Smooth muscle cell (in vitro differentiated cells): Measurements from ENCODE around the gene CCDC63. TPM values are rescaled to one million over a fixed set of nuclear protein-coding genes. Genes with fewer than 3 reads are reported as not detected.
"Not testable (repeated sequence)": the region's sequence is repeated elsewhere in the genome, so short reads cannot be mapped to it uniquely, and the experiment has no call there.

ENCODE experiments used
- DNase-seq: peaks from one replicate; lab custom pipeline; 2025; ENCODE audit not compliant: unreplicated experiment; lab: John Stamatoyannopoulos, UW
- H2AFZ ChIP-seq: fragments of 200-600 bp; sonication (generic); 2 replicates; pipeline ENCODE4 v1.6.0; 2016; ENCODE audit warnings: antibody characterized with exemption, low read depth, mild to moderate bottlenecking
- H3F3A ChIP-seq: fragments of 200-600 bp; sonication (generic); 2 replicates; pipeline ENCODE4 v1.6.0; 2017; ENCODE audit warnings: antibody characterized with exemption, low read depth
- H3K27ac ChIP-seq: fragments of 200-600 bp; sonication (generic); 2 replicates; pipeline ENCODE4 v1.5.1; 2016; ENCODE audit warnings: low read depth, mild to moderate bottlenecking
- H3K27me3 ChIP-seq: fragments of 200-600 bp; sonication (generic); 2 replicates; pipeline ENCODE4 v1.6.1; 2016; ENCODE audit warnings: low read depth, mild to moderate bottlenecking
- H3K36me3 ChIP-seq: fragments of 200-600 bp; sonication (generic); 2 replicates; pipeline ENCODE4 v1.5.1; 2016; ENCODE audit warnings: low read depth
- H3K4me1 ChIP-seq: fragments of 200-600 bp; sonication (generic); 2 replicates; pipeline ENCODE4 v1.5.1; 2016; ENCODE audit warnings: low read depth
- H3K4me2 ChIP-seq: fragments of 200-600 bp; sonication (generic); 2 replicates; pipeline ENCODE4 v1.6.0; 2016; ENCODE audit warnings: mild to moderate bottlenecking
- H3K4me3 ChIP-seq: fragments of 200-600 bp; sonication (generic); 2 replicates; pipeline ENCODE4 v1.5.1; 2016; ENCODE audit warnings: mild to moderate bottlenecking
- H3K79me2 ChIP-seq: fragments of 200-600 bp; sonication (generic); 2 replicates; pipeline ENCODE4 v1.6.0; 2016; ENCODE audit warnings: low read depth, mild to moderate bottlenecking
- H3K9ac ChIP-seq: fragments of 200-600 bp; sonication (generic); 2 replicates; pipeline ENCODE4 v1.6.0; 2016; ENCODE audit warnings: low read depth
- H3K9me3 ChIP-seq: fragments of 200-600 bp; sonication (generic); replicated peaks from 2 replicates; pipeline ENCODE4 v1.5.1; 2016; ENCODE audit warnings: low read depth
- H4K20me1 ChIP-seq: fragments of 200-600 bp; sonication (generic); 2 replicates; pipeline ENCODE4 v1.6.0; 2016; ENCODE audit warnings: low read depth
- CTCF ChIP-seq: fragments of 200-600 bp; sonication (generic); IDR thresholded peaks from 2 replicates; pipeline ENCODE4 v1.5.1; 2017; ENCODE audit warnings: borderline replicate concordance, mild to moderate bottlenecking, antibody characterized with exemption; ENCODE audit not compliant: insufficient read depth, poor library complexity, severe bottlenecking
- WGBS: methylation state at CpG from one replicate; pipeline ENCODE4 v1.1.7; 2016; ENCODE audit warnings: low lambda C conversion rate; 5-methylcytosine and 5-hydroxymethylcytosine counted together
- polyA plus RNA-seq: library from polyadenylated mRNA; unstranded; fragments of >200 nt; fragmentation: Nextera tagmentation; extraction: Ambion mirVana; gene quantifications from 2 replicates; pipeline ENCODE4 v1.2.1, GENCODE V29; 2016
- total RNA-seq: library from RNA; depleted of rRNA; stranded (reverse); fragments of >200 nt; gene quantifications from 2 replicates; pipeline ENCODE4 v1.2.3, GENCODE V29; 2014

The CCDC63 gene
- total and polyA plus RNA-seq, 2 experiments from 2014 or later: not detected

GRCh38 chr12:110856542-110856941 lies 9.8 kb downstream of the CCDC63 start:
- Histone ChIP-seq H3K79me2 (no peaks in the 10 kb centered on the region), H2AFZ (no peak overlapping the region), H3K4me1 (peaks cover 8% of the 10 kb centered on the region), H4K20me1 (no peaks in the 10 kb centered on the region), H3K27ac (no peak overlapping the region), H3K4me3 (no peak overlapping the region), H3K36me3 (no peaks in the 10 kb centered on the region), H3K4me2 (no peak overlapping the region), H3K9me3 (no peaks in the 10 kb centered on the region), H3K27me3 (no peaks in the 10 kb centered on the region), H3F3A (no peaks in the 10 kb centered on the region), H3K9ac (no peak overlapping the region)
- 97% methylated on average over 4 of the region's 4 CpGs for WGBS
- no peak for DNase-seq
- TF ChIP-seq CTCF: no peak

- H3K9ac ChIP-seq: no peak overlapping the region
- H3K4me1 ChIP-seq: peaks cover 17% of the 10 kb centered on the region
- H3K4me2 ChIP-seq: no peak overlapping the region
- no peaks in the 10 kb centered on the region for H3K9me3 ChIP-seq
- no peaks in the 10 kb centered on the region for H3F3A ChIP-seq
- H3K36me3 ChIP-seq: no peaks in the 10 kb centered on the region
- no peak for DNase-seq
- no peak for TF ChIP-seq CTCF
- H3K27ac ChIP-seq: no peak overlapping the region
- 83% methylated on average over 5 of the region's 5 CpGs for WGBS
- H4K20me1 ChIP-seq: no peaks in the 10 kb centered on the region
- H3K4me3 ChIP-seq: no peak overlapping the region
- no peaks in the 10 kb centered on the region for H3K79me2 ChIP-seq
- H3K27me3 ChIP-seq: no peaks in the 10 kb centered on the region
- no peak overlapping the region for H2AFZ ChIP-seq
These were observed 10.7 kb downstream of the CCDC63 start for GRCh38 chr12:110857528-110857927.

- H4K20me1 ChIP-seq, H3K4me3 ChIP-seq, H2AFZ ChIP-seq, H3K79me2 ChIP-seq, H3K27ac ChIP-seq, H3K9me3 ChIP-seq, DNase-seq, H3K27me3 ChIP-seq, H3F3A ChIP-seq, H3K36me3 ChIP-seq, H3K9ac ChIP-seq, H3K4me2 ChIP-seq: not testable (repeated sequence)
- WGBS: 95% methylated on average over 4 of the region's 4 CpGs
- peaks cover 17% of the 10 kb centered on the region for H3K4me1 ChIP-seq
These were observed 11.2 kb downstream of the CCDC63 start for GRCh38 chr12:110857954-110858353.

GRCh38 chr12:110858848-110859247 lies 12.1 kb downstream of the CCDC63 start:
- H3K27me3 ChIP-seq: no peaks in the 10 kb centered on the region
- no peaks in the 10 kb centered on the region for H3K79me2 ChIP-seq
- 82% methylated on average over 8 of the region's 8 CpGs for WGBS

More at GRCh38 chr12:110858848-110859247, 12.1 kb downstream of the CCDC63 start:
- no peak for DNase-seq
- no peak for TF ChIP-seq CTCF
- peaks cover 17% of the 10 kb centered on the region for H3K4me1 ChIP-seq
- H3K4me2 ChIP-seq: no peak overlapping the region
- H3K36me3 ChIP-seq: no peaks in the 10 kb centered on the region
- H4K20me1 ChIP-seq: no peaks in the 10 kb centered on the region
- H3K27ac ChIP-seq: no peak overlapping the region
- no peak overlapping the region for H3K4me3 ChIP-seq
- no peak overlapping the region for H2AFZ ChIP-seq
- H3K9ac ChIP-seq: no peak overlapping the region
- H3F3A ChIP-seq: no peaks in the 10 kb centered on the region
- H3K9me3 ChIP-seq: no peaks in the 10 kb centered on the region
